Stimulated activated CD4-positive, alpha-beta T cell treated with anti-CD3 and anti-CD28 coated beads, TNF-alpha, amount 100 ng/mL, for 24 hours (primary cell): ENCODE data around the gene CCDC182.

Source experiments
- DNase-seq, 3 experiments: peaks; one replicate each; pipeline ENCODE4 v3.0.0-alpha.2; 2020; ENCODE audit warnings: low read depth in 3 of 3

The CCDC182 gene

GRCh38 chr17:57697891-57698711, 47.0 kb downstream of the CCDC182 start:
- DNase-seq, result peak in 1 of 3 experiments; percentile 14

DNA sequence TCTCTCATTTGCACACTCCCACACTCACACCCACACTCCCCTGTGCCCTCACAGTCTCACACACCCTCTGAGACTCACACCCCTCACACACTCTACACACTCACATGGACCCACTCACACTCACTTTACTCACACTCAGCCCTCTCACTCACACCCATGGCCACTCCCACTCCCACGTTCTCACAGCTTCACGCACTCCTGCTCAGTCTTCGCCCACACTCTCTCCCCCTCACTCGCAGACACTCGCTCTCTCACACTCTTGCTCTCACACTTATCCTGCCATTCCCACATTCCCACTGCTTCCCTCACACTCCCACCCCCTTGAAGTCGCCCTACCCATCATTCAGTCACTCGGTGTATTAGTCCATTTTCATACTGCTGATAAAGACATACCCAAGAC, 47.9 kb downstream of the CCDC182 start:
- no peak for DNase-seq

- no peak for DNase-seq
Observed at GRCh38 chr17:57696050-57696449, 49.0 kb downstream of the CCDC182 start.
